T-helper 22 cell (primary cell): ENCODE results near the gene HERC4.
"Not testable (repeated sequence)": the region's sequence is repeated elsewhere in the genome, so short reads cannot be mapped to it uniquely, and the experiment has no call there.

Experiments used
- DNase-seq: peaks from one replicate; pipeline ENCODE4 v3.0.0-alpha.2; 2020; ENCODE audit warnings: low read depth

Gene HERC4

DNA sequence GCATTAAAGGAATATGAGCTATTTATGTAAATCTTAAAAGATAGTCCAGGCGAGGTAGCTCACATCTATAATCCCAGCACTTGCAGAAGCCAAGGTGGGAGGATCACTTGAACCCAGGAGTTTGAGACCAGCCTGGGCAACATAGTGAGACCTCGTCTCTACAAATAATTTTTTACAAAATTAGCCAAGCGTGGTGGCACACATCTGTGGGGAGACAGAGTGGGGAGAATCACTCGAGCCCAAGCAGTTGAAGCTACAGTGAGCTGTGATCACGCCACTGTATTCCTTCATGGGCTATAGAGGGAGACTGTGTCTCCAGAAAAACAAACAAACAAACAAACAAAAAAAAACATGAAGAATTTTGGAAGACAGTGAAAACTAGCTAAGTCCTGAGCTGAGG, 28.4 kb downstream of the HERC4 start:
- no peak for DNase-seq

DNA sequence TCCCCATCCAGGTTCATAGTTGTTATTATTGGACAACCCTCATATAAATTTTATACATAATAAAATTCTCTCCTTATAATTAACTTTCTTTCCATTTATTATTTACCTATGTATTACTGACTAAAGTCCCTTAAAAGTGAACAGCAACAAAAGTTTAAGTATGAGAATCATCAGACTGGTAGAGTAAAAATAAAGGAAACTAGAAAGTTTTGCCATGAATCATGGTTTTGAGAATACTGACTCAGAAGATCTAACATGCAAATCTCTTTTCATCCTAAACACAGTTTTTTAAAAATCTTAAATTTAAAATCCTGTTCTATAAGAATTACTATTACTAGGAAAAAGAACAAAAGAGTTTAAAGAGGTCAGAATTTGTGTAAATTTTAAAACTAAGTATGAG, 32.1 kb downstream of the HERC4 start:
- DNase-seq: no peak

DNA sequence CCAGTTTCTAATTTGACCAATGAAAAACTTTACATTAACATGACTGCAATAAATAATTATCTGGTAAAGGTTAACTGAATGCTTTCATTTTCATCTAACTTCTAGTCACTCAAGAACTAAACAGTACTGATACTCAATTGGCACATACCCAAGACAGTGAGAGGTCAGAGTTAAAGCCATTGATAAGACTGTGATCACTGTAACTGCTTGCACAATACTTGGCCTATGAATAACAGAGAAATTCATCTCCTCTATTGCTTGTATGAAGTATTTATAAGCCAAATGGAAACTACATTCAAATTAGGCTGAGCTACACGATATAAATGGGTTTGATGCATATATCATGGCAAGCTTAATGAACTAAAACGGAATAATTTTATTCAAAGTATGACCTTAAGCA, 43.0 kb downstream of the HERC4 start:
- DNase-seq: no peak

DNA sequence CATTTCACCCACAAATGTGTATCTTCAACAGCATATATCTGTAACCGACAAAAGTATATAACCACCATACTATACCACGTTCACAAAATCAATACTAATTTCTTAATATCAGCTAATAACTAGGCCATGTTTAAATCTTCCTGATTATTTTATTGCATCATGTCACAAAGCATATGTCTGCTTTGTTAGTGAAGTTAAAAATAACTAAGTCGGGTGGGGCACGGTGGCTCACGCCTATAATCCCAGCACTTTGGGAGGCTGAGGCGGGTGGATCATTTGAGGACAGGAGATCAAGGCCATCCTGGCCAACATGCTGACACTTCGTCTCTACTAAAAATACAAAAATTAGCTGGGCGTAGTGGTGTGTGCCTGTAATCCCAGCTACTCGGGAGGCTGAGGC, 47.7 kb downstream of the HERC4 start:
- no peak for DNase-seq

DNA sequence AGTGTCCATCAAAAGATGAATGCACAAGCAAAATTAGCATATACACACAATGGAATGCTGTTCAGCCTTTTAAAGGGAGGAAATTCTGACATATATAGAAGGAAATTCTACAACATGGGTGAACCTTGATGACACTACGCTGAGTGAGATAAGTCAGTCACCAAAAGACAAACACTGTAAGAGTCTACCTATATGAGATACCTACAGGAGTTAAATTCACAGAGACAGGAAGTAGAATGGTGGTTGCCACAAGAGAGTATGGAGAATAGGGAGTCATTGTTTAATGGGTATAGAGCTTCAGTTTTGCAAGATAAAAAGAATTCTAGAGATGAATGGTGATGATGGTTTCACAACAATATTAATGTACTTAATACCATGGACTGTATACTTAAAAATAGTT, 51.8 kb downstream of the HERC4 start:
- no peak for DNase-seq

DNA sequence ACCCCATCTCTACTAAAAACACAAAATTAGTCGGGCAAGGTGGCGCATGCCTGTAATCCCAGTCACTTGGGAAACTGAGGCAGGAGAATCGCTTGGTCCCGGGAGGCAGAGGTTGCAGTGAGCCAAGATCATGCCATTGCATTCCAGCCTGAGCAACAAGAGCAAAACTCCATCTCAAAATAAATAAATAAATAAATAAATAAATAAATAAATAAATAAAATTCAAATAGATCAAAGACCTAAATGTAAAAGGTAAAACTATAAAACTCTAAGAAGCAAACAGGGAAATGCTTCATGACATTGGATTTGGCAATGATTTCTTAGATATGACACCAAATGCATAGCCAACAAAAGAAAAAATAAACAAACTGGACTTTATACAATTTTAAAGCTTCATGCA, 52.8 kb downstream of the HERC4 start:
- not testable (repeated sequence) for DNase-seq

DNA sequence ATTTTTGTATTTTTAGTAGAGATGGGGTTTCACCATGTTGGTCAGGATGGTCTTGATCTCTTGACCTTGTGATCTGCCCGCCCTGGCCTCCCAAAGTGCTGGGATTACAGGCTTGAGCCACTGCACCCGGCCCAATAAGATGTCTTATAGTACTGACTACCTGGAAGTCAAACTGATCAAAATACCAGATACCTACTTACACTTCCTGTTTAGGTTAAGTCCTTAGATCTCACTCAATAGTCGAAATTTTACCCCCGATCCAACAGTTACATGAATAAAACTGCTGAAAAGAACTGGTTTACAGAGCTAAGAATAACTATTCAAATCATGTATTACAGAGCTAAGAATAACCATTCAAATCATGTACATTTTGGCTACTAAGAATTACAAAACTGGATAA, 58.6 kb downstream of the HERC4 start:
- DNase-seq: not testable (repeated sequence)

DNA sequence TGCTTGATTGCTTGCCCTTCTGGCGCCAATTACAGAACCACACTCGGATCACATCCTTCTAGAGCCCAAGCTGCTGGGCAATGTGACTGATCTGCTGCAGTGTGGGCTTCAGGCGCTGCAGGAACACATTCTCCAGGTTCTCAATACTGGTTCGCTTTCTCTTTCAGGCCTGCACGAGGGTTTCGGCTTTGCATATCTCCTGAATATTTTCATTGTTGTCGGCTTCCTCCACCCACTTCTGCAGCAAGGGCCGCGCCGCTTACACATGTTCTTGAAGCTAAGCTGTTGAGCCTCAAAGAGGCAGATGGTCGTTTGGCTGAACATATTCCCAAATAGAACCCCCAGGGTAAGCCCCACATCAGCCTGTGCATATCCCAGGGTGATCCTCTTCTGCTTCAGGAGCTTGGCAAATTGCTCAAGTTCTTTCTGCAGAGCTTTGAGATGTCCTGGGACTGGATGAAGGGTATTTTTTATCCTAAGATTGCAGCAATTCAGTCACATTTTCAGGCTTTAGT, 64.6 kb downstream of the HERC4 start:
- no peak for DNase-seq

DNA sequence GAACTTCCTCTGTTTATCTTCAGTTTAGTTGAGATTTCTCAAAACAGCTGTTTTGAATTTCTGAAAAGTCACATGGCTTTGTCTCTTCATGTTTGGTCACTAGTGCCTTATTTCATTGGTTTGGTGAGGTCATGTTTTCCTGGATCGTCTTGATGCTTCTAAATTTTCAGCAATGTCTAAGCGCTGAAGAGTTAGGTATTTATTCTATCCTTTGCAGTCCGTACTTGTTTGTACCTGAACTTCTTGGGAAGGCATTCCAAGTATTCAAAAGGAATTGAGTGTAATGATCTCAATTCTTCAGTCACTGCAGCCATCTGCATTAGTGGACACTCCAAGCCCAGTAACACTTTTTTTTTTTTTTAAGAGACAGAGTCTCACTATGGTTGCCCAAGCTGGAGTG, 67.7 kb downstream of the HERC4 start:
- no peak for DNase-seq

DNA sequence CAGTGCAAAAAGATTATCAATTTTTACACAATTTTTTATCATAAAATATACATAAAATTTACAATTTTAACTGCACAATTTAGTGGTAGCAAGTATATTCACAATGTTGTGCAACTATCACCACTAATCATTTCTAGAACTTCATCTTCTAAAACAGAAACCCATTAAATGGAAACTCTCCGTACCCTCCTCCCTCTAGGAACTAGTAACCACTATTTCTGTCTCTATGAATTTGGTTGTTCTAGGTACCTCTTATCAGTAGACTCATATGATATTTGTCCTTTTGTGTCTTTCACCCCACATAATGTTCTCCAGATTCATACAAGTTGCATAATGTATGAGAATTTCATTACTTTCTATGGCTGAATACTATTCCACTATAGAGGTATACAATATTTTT, 73.5 kb downstream of the HERC4 start:
- DNase-seq: no peak

DNA sequence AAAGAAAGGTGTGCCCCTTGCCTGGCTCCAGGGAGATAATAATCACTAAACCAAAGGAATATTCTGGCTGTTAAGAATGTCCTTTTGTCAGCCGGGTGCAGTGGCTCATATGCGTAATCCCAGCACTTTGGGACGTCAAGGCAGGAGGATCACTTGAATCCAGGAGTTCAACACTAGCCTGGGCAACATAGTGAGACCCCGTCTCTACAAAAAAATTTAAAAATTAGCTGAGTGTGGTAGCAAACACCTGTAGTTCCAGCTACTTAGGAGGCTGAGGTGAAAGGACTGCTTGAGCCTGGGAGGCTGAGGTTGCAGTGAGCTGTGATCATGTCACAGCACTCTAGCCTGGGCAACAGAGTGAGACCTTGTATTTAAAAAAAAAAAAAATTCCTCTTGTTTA, 74.1 kb downstream of the HERC4 start:
- DNase-seq: no peak

DNA sequence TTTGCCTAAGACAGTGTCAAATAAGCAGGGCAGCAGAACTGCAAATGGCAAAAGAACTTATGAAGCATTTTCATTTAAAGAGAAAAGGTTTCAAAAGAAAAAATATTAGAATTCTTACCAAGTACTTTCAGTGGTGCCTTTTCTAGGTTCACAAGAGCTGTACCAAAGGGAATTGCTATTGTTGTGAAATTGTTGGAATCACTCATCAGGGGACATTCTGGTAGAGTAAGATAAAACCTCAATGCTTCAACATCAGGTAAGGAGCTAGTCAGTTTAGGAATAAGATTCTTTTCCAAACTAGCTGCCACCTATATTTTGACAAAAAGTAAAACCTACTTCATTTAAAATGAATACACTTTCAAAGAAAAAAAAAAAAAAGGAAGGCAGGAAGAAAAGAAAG, 85.0 kb downstream of the HERC4 start:
- DNase-seq: no peak

DNA sequence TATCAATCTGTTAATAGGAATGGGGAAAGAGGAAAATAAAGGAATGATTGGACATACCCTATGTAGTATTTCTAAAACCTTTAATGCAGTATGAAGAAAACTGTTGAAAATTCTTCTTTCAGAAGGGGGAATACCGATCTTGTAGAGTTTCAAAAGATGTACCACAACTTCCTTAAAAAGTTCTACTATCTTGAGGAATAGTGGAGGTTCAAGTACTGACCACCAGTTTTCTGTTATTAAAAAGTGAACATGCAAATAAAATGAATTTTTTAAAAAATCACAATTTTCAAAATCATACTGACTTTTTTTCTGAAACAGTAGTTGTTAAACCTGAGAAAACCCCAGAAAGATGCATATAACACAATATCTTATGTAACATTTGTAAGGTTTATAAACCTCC, 86.5 kb downstream of the HERC4 start:
- DNase-seq: no peak

DNA sequence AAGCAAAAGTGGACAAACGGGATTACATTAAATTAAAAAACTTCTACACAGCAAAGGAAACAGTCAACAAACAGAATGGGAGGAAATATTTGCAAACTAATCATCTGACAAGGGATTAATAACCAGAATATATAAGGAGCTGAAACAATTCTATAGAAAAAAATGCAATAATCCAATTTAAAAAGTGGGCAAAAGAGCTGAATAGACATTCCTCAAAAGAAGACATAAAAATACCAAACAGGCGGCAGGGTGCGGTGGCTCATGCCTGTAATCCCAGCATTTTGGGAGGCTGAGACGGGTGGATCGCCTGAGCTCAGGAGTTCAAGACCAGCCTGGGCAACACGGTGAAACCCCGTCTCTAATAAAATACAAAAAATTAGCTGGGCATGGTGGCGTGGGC, 92.5 kb downstream of the HERC4 start:
- DNase-seq: not testable (repeated sequence)

DNA sequence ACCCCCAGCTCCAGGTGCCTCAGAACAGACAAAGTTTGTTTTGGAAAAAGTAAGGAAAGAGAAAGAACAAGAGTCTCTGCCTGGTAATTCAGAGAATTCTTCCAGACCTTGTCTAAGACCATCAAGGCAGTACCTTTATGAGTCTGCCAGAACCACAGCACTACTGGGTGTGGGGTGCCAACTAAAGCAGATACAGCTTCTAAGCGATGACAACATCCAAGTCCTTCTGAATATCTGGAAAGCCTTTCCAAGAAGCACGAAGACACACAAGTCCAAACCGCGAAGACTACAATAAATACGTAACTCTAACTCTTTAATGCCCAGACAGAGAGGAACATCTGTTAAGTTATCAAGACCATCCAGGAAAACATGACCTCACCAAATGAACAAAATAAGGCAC, 96.3 kb downstream of the HERC4 start:
- DNase-seq: no peak

DNA sequence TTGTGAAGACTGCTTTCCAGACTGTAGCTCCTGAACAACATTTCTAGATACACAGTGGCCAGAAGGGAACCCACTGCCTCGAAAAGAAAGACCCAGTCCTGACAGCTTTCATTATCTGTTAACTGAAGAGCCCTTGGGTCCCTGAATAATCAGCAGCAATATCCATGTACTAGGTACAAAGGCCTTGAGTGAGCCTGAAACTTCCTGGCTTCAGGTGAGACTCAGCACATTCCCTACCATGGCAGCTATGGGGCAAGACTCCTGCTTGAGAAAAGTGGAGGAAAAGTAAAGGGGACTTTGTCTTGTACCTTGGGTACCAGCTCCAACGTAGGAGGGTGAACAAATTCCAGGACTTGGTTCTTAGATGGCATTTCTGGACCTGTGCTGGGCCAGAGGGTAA, 97.8 kb downstream of the HERC4 start:
- no peak for DNase-seq

DNA sequence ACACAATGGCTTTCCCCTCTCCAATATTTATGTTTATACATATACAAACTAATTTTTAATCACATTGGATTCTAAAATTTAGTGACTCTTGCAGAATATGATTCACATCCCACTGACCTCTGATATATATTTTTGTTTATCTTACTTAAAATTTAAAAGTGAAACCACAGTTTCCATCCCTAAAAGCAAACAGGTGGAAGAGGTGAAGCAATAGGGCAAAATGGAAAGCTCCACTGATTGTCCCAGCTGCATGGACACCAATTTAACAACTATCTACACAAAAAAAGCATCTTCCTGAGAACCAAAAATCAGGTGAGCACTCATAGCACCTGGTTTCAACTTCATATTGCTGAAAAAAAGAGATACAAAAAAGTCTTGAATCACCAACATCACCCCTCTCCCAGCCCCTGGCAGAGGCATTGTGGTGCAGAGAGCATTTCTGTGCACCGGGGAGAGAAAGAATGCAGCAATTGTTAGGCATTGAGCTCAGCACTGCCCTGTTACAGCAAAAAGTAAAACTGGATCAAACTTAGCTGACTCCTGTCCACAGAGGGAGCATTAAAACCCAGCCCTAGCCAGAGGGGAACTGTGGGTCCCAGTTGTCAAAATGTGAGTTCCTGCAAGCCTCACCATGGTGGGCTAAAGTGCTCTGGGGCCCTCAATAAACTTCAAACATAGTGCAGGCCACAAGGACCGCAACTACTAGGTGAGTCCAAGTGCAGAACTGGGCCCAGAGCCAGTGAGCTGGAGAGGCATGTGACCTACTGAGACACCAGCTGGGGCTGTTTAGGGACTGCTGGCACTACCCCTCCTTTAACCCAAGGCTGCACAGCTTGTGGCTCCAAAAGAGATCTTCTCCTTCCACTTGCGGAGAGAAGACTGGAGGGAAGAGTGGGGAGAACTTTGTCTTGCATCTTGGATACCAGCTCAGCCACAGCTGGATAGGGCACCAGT, 98.5 kb downstream of the HERC4 start:
- no peak for DNase-seq

DNA sequence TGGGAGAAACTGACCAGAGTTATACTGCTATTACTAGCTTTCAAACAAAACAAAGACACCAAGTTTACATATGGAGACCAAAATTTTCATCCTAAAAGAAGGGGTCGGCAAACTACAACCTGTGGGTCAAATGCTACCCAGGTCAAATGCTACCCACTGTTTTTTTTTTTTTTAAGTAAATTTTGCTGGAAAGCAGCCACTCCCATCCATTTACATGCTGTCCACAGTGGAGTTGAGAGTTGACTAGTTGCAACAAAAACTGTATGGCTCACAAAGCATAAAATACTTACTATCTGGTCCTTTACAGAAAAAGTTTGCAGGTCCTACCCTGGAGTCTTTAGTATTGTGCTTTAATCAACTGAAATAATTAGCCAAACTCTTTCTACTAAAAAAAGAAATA, 99.2 kb downstream of the HERC4 start:
- no peak for DNase-seq

DNA sequence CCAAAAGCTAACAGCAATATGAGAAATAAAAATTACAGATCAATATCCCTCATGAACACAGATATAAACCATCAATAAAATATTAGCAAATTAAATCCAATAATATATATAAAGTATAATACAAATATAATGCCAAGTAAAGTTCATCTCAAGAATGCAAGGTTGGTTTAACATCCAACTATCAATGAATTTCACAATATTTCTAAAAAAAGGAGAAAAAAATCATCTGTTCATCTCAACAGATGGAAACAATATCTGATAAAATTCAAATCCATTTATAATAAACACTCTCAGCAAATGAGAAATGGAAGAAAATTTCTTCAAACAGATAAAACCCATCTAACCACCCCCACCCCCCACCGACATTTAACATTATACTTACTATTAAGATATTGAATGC, 103.8 kb downstream of the HERC4 start:
- DNase-seq: no peak

DNA sequence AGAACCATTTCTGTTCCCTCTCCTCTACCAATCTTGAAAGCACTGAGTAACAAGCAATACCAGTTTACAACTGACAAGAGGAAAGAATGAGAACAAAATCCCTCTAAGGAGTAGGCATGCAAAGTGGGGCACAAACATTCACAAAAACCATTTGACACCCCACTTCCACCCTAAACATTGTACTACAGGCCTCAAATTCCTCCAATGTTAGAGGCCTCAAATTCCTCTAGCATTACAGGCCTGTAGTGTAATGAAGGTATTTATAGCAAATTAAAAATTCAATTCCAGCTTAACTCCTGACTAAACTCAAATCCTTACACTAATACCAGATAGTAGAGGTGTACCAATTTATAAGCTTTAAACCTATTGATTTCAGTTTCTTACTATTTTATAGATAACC, 105.2 kb downstream of the HERC4 start:
- DNase-seq: no peak

DNA sequence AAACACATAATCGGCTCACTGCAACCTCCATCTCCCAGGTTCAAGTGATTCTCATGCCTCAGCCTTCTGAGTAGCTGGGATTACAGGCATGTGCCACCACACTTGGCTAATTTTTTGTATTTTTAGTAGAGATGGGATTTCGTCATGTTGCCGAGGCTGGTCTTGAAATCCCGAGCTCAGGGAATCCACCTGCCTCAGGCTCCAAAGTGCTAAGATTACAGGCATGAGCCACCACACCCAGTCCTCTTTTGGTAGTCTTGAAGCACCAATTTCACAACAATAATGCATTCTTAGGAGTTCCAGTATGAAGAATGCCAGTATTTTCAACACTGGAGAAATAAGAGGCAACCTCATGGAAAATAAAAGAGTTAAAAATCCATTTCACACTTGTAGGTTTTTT, 109.0 kb downstream of the HERC4 start:
- DNase-seq: not testable (repeated sequence)

DNA sequence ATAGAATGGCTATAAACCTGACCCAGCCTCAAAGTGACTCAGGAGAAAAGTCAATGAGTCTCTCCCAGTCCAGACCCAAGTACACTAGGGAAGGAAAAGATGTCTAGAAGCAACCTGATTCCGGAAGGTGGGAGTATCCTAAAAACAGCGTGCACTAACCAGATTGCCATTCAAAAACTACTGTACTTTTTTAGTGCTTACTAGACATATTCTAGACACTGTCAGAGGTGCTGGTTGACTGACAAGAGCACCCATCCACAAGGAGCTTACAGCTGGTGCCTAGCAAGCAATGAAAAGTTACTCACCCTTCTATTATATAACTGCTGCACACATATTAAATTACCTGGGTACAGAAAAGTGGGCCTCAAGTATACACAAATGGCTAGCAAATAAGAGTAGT, 109.6 kb downstream of the HERC4 start:
- no peak for DNase-seq

DNA sequence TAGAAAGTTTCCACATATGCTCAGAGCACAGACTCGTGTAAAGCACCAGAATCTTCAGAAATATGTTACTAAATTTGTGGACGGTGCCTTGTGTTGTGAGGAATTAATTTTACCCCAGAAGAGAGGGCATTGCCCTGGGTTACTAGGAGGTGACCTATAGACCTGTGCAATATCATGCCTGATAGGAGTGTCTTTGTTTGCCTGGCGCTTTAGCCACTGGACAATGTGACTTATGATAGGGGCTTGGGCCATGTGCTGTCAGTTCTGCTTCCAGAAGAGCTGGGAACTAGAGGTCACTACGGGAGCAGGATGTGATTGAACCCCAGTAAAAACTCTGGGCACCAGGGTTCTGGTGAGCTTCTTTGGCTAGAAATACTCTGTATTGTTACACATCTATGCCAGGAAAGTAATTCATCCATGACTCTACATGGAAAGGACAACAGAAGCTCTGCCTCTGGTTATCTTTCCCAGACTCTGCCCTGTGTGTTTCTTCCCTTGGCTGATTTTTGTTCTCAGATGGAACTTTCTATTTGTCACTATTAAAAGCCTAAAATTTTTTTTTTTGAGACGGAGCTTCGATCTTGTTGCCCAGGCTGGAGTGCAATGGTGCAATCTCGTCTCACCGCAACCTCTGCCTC, 115.1 kb downstream of the HERC4 start:
- no peak for DNase-seq
